Epithelial cell of proximal tubule (primary cell): ENCODE data around the gene DYRK2. TPM values are rescaled to one million over a fixed set of nuclear protein-coding genes. Genes with fewer than 3 reads are reported as not detected.

Experiments used
- DNase-seq: peaks from one replicate; pipeline ENCODE4 v3.0.0-alpha.2; 2011; ENCODE audit warnings: low read depth
- H3K4me3 ChIP-seq: 2 replicates; pipeline ENCODE4 v1.5.1; 2011; ENCODE audit warnings: low read depth, mild to moderate bottlenecking, low read length
- total RNA-seq: library from RNA; depleted of rRNA; stranded (reverse); fragments of >200 nt; gene quantifications from 2 replicates; pipeline ENCODE4 v1.2.3, GENCODE V29; 2015
- TF ChIP-seq, protein P1 (sequence below): conservative IDR thresholded peaks from 2 replicates; pipeline ENCODE4 v1.5.1; 2012; ENCODE audit warnings: low read depth, mild to moderate bottlenecking, low read length

DYRK2 gene
- total RNA-seq, 1 donor from 2014 or later, result 29.6 TPM

DNA sequence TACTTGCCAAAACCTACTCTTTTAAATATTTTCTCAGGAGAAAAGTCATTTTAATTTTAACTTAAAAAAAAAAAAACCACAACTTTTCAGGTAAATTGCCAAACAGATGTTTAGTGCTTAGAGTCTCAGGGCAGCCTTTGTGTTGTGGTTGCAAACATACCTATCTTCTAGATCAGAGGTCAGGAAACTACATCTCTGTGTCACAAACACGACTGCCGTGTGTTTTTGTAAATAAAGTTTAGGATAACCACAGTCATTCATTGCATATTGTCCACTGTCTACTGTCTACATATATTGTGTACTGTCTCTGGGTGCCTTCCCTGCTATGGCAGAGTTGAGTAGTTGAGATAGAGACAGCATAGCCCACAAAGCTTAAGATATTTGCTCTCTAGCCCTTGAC is 48.9 kb downstream of the DYRK2 start:
- H3K4me3 ChIP-seq, result no peak overlapping the region
- no peak for DNase-seq
- TF ChIP-seq, protein P1, sequence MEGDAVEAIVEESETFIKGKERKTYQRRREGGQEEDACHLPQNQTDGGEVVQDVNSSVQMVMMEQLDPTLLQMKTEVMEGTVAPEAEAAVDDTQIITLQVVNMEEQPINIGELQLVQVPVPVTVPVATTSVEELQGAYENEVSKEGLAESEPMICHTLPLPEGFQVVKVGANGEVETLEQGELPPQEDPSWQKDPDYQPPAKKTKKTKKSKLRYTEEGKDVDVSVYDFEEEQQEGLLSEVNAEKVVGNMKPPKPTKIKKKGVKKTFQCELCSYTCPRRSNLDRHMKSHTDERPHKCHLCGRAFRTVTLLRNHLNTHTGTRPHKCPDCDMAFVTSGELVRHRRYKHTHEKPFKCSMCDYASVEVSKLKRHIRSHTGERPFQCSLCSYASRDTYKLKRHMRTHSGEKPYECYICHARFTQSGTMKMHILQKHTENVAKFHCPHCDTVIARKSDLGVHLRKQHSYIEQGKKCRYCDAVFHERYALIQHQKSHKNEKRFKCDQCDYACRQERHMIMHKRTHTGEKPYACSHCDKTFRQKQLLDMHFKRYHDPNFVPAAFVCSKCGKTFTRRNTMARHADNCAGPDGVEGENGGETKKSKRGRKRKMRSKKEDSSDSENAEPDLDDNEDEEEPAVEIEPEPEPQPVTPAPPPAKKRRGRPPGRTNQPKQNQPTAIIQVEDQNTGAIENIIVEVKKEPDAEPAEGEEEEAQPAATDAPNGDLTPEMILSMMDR, result no peak

DNA sequence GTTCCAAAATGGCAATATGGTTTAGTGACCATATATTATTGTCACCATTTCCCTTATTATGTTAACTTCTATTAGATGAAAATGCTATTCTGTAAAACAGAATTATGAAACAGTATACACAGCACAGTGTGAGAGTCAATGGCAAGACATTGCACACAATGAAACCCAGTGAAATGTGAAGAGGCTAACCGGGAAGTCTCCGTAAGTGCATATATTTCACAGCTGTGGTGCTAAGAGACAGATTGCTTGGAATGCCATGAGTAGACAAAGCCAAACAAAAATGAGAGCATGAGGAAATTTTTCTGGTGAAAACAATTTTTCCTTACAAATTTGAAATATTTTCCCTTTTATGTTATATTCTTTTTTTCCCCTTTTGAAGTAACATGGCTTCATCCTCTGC is 49.4 kb downstream of the DYRK2 start:
- TF ChIP-seq, protein P1, result no peak
- no peak overlapping the region for H3K4me3 ChIP-seq
- DNase-seq, result no peak

DNA sequence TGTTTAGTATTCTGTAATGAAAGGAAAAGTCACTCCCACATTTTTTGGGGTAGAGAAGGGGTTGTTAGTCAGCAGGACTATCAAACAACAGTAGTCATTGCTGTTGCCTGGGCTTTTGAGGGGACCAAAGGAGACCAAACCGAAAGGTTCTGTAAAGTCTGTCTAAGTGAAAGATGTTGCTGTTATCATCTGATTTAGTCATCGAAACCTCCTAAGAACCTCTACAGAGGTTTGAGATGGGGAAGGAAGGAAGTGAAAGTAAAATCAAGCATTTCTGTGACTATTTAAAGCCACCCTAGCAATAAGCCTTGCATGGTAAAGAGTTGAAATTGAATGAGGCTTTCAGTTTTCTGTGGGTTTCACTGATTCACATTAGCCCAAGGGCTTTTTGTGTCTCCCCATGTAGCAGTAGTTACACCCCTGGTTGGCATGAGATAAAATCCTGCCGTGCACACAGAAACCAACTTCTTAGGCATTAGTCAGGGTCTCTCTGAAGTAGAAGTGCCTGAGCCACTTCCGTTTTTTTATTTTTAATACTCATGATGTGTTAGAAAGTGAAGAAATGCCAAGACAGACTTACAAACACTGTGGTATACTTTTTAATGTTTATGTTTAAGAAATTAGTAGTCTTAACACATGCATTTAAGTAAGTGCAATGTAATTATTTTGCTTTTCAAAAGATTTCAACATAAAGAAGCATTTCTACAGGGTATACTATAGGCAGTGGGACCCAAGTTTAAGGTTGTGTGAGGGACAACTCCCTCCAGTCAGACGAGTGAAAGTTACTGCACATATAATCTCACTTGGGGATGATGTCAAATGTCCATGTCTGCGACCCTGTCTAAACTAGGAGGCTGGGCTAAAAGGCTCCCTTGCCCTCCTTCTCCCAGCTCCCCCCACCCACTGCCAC is 50.4 kb downstream of the DYRK2 start:
- TF ChIP-seq, protein P1, result no peak
- no peak overlapping the region for H3K4me3 ChIP-seq
- DNase-seq, result no peak

DNA sequence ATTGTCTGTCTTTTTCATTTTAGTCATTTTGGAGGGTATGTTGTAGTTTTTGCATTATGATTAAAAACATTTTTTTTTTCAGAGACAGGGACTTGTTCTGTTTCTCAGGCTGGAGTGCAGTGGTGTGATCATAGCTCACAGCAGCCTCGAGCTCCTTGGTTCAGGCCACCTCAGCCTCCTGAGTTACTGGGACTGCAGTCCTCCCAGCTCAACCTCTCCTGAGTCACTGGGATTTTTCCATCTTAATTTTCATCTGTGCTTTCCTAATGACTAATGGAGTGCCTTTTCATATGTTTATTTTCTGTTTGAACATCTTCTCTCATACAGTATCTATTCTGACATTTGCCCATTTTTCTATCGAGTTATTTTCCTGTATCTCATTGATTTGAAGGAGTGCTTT is 52.6 kb downstream of the DYRK2 start:
- no peak for DNase-seq
- no peak overlapping the region for H3K4me3 ChIP-seq
- TF ChIP-seq, protein P1, result no peak

DNA sequence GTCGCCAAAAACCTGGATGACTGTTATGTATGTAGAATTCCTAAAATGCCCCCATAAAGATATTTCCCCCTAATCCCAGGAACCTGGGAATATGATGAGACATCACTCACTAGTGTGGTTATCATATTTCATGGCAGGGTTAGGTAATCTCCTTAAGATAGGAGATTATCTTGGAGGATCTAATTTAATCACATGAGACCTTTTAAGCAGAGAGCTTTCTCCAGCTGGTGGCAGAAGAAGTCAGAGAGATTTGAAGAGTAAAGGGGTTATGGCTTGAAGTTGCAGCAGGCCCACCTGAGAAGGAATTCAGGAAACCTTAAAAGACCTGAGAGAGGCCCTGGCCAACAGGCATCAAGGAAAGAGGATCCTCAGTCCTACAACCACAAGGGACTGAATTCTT is 53.6 kb downstream of the DYRK2 start:
- DNase-seq, result no peak
- TF ChIP-seq, protein P1, result no peak
- no peak overlapping the region for H3K4me3 ChIP-seq

DNA sequence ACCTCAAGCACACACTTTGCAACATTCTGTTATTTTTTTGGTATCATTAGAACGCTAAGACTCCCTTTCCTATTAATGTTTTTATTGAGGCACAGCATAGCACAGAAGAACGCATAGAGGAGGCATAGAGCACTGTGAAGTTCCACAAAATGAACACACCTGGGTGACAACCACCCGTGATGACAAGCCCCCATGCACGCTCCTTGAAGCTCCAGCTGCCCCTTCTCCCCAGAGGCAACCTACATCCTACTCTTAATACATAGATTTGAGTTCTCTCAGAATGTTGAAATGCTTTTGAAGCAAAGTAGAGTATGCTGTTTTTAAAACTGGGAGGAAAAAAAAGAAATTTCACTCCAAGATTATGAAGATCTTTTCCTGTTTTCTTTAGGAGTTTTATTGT is 55.5 kb downstream of the DYRK2 start:
- TF ChIP-seq, protein P1, result no peak
- no peak overlapping the region for H3K4me3 ChIP-seq
- DNase-seq, result no peak
